Testis (tissue), 3 donors: ENCODE measurements around the gene C4BPB. TPM values are rescaled to one million over a fixed set of nuclear protein-coding genes. Genes with fewer than 3 reads are reported as not detected.

Experiments used
- DNase-seq: peaks from one replicate; pipeline ENCODE4 v3.0.0-alpha.2; 2019
- H3K27ac ChIP-seq, 2 donors: fragments of 200-600 bp; sonication (generic); one replicate each; pipeline ENCODE4 v1.5.1; 2019
- H3K27me3 ChIP-seq: fragments of 200-600 bp; sonication (generic); one replicate; pipeline ENCODE4 v1.5.1; 2019
- H3K36me3 ChIP-seq: fragments of 200-600 bp; sonication (generic); one replicate; pipeline ENCODE4 v1.5.1; 2017; ENCODE audit warnings: low read depth; ENCODE audit errors: missing control alignments
- H3K4me1 ChIP-seq: fragments of 200-600 bp; sonication (generic); one replicate; pipeline ENCODE4 v1.5.1; 2019
- H3K4me3 ChIP-seq, 2 donors: fragments of 200-600 bp; sonication (generic); one replicate each; pipeline ENCODE4 v1.5.1; 2017 to 2019
- H3K9me3 ChIP-seq: fragments of 200-600 bp; sonication (generic); one replicate; pipeline ENCODE4 v1.5.1; 2017
- CTCF ChIP-seq, 3 experiments: fragments of 450-650 bp in 2 of 3; fragments of 200-600 bp in 1 of 3; sonication (generic) in 1 of 3; IDR thresholded peaks; one replicate each; pipeline ENCODE4 v1.5.1; 2016 to 2019; ENCODE audit warnings: antibody characterized with exemption in 3 of 3, mild to moderate bottlenecking in 2 of 3, moderate library complexity in 1 of 3
- POLR2A ChIP-seq: fragments of 450-650 bp; IDR thresholded peaks from one replicate; pipeline ENCODE4 v1.6.1; 2017; ENCODE audit warnings: antibody characterized with exemption, mild to moderate bottlenecking, moderate library complexity
- WGBS, 2 donors: methylation state at CpG; one replicate each; pipeline ENCODE4 v1.1.5; 2018; 5-methylcytosine and 5-hydroxymethylcytosine counted together
- intact Hi-C: fragments of 100-400 bp; cut with DNase I; formaldehyde crosslinking; loops from one replicate; pipeline ENCODE4 v1.15.1; 2023; ENCODE audit warnings: low total_unique reads
- polyA plus RNA-seq: library from polyadenylated mRNA; stranded (reverse); fragments of 350-450 nt; fragmentation: Illumina TruSeq; extraction: RNeasy Lipid Tissue Mini Kit (QIAGEN cat#74804); gene quantifications from one replicate; pipeline ENCODE4 v1.2.3, GENCODE V29; 2014; ENCODE audit warnings: low read depth, low replicate concordance; ENCODE audit not compliant: insufficient read depth
- total RNA-seq, 2 donors: library from RNA; depleted of rRNA; stranded (reverse); fragments of >200 nt; gene quantifications; one replicate each; pipeline ENCODE4 v1.2.3, GENCODE V29; 2016

Gene C4BPB
- total and polyA plus RNA-seq, 3 donors from 2014 or later, result 0.63 to 1.6 (median 0.87) TPM

GRCh38 chr1:207067185-207067584 lies 21.5 kb upstream of the C4BPB start:
- H3K36me3 ChIP-seq, result peaks cover 4% of the 10 kb centered on the region
- no peak for DNase-seq
- TF ChIP-seq POLR2A (no peak), CTCF (IDR thresholded peaks at IDR 0.05) (no peak)
- H3K27me3 ChIP-seq, result no peaks in the 10 kb centered on the region
- no peak overlapping the region for H3K4me3 ChIP-seq
- no peaks in the 10 kb centered on the region for H3K9me3 ChIP-seq
- no peak overlapping the region for H3K27ac ChIP-seq
- WGBS, 2 donors, result 68% methylated on average over 3 of the region's 3 CpGs
- H3K4me1 ChIP-seq, result no peaks in the 10 kb centered on the region
- intact Hi-C loops, result no loop called here

- Histone ChIP-seq H3K36me3 (peaks cover 4% of the 10 kb centered on the region), H3K9me3 (no peaks in the 10 kb centered on the region), H3K4me1 (no peaks in the 10 kb centered on the region), H3K27me3 (no peaks in the 10 kb centered on the region), H3K27ac (no peak overlapping the region), H3K4me3 (no peak overlapping the region)
- DNase-seq, result no peak
- 94 to 97% methylated on average over 5 of the region's 5 CpGs for WGBS, 2 donors
- TF ChIP-seq CTCF (IDR thresholded peaks at IDR 0.05) (no peak), POLR2A (no peak)
- intact Hi-C loops, result no loop called here
Measured at GRCh38 chr1:207067665-207068064, 21.0 kb upstream of the C4BPB start.

- 89% methylated on average over 3 of the region's 3 CpGs for WGBS, 2 donors
Measured at GRCh38 chr1:207069061-207069460, 19.6 kb upstream of the C4BPB start.

GRCh38 chr1:207069858-207070506 lies 18.7 kb upstream of the C4BPB start:
- H3K4me3 ChIP-seq, result no peak overlapping the region
- no peaks in the 10 kb centered on the region for H3K27me3 ChIP-seq
- no peak for DNase-seq
- no peak overlapping the region for H3K27ac ChIP-seq
- TF ChIP-seq CTCF (IDR thresholded peaks at IDR 0.05) (no peak), POLR2A (no peak)
- WGBS, 2 donors, result 98 to 100% methylated on average over 3 to 5 of the region's 5 CpGs
- H3K4me1 ChIP-seq, result no peaks in the 10 kb centered on the region
- intact Hi-C loops, result no loop called here
- H3K9me3 ChIP-seq, result no peaks in the 10 kb centered on the region
- peaks cover 4% of the 10 kb centered on the region for H3K36me3 ChIP-seq

More at GRCh38 chr1:207069061-207069460, 19.6 kb upstream of the C4BPB start:
- Histone ChIP-seq H3K27ac (no peak overlapping the region), H3K4me1 (no peaks in the 10 kb centered on the region), H3K4me3 (no peak overlapping the region), H3K9me3 (no peaks in the 10 kb centered on the region), H3K27me3 (no peaks in the 10 kb centered on the region), H3K36me3 (peaks cover 4% of the 10 kb centered on the region)
- TF ChIP-seq POLR2A (no peak), CTCF (IDR thresholded peaks at IDR 0.05) (no peak)
- no peak for DNase-seq
- intact Hi-C loops, result no loop called here

- Histone ChIP-seq H3K27me3 (no peaks in the 10 kb centered on the region), H3K36me3 (peaks cover 4% of the 10 kb centered on the region), H3K4me1 (no peaks in the 10 kb centered on the region), H3K9me3 (no peaks in the 10 kb centered on the region), H3K27ac (no peak overlapping the region), H3K4me3 (no peak overlapping the region)
- intact Hi-C loops, result no loop called here
- TF ChIP-seq CTCF (IDR thresholded peaks at IDR 0.05) (no peak), POLR2A (no peak)
- 91 to 95% methylated on average over 4 of the region's 4 CpGs for WGBS, 2 donors
- DNase-seq, result no peak
Measured at GRCh38 chr1:207070811-207071210, 17.8 kb upstream of the C4BPB start.
